Right lobe of liver (tissue), 6 donors: Measurements from ENCODE around the gene OR10V1. TPM values are rescaled to one million over a fixed set of nuclear protein-coding genes. Genes with fewer than 3 reads are reported as not detected.

Experiments
- ATAC-seq, 4 donors: fragments of 200-7000 bp; cut with Tn5 transposase; one replicate each; pipeline ENCODE4 v1.9.1; 2020; ENCODE audit warnings: mild to moderate bottlenecking in 4 of 4, moderate library complexity in 4 of 4
- DNase-seq, 3 donors: peaks; one replicate each; pipeline ENCODE4 v3.0.0-alpha.2; 2020
- H3K27ac ChIP-seq, 3 donors: fragments of 200-600 bp; one replicate each; pipeline ENCODE4 v1.8.0; 2022
- H3K27me3 ChIP-seq, 2 donors: fragments of 200-600 bp; one replicate each; pipeline ENCODE4 v1.8.0; 2022
- H3K36me3 ChIP-seq, 4 donors: fragments of 200-600 bp; sonication (generic) in 1 of 4; one replicate each; pipeline versions ENCODE4 v1.5.1 to v1.8.0; 2017 to 2022; ENCODE audit warnings: control low read depth in 1 of 4
- H3K4me1 ChIP-seq, 4 donors: fragments of 200-600 bp; sonication (generic) in 1 of 4; one replicate each; pipeline versions ENCODE4 v1.5.1 to v1.8.0; 2017 to 2022; ENCODE audit warnings: control low read depth in 1 of 4
- H3K4me3 ChIP-seq, 3 donors: fragments of 200-600 bp; one replicate each; pipeline ENCODE4 v1.8.0; 2022
- H3K9me3 ChIP-seq, 4 donors: fragments of 200-600 bp; sonication (generic) in 1 of 4; one replicate each; pipeline versions ENCODE4 v1.5.1 to v1.8.0; 2017 to 2022; ENCODE audit warnings: control low read depth in 1 of 4
- POLR2A ChIP-seq: fragments of 450-650 bp; IDR thresholded peaks from one replicate; pipeline ENCODE4 v1.6.1; 2017; ENCODE audit warnings: antibody characterized with exemption, mild to moderate bottlenecking
- WGBS: methylation state at CpG from one replicate; pipeline ENCODE4 v1.1.6; 2018; ENCODE audit warnings: low coverage, low lambda C conversion rate; ENCODE audit not compliant: insufficient coverage; ENCODE audit errors: missing lambda C conversion rate; 5-methylcytosine and 5-hydroxymethylcytosine counted together
- intact Hi-C, 2 donors: fragments of 100-400 bp; cut with DNase I; formaldehyde crosslinking; loops; one replicate each; pipeline versions ENCODE4 v1.11.2 to v1.14.1; 2022
- total RNA-seq, 6 experiments: library from RNA; depleted of rRNA in 2 of 6; stranded (reverse); fragments of >200 nt in 2 of 6; fragmentation: NEBNext Ultra II Directional in 3 of 6; extraction: Animal tissue kit (Norgen Biotek cat#: 25700) in 3 of 6; gene quantifications; one replicate each; pipeline versions ENCODE4 v1.1.0 to v1.2.4, GENCODE V29; 2016 to 2023
- TF ChIP-seq, protein P1 (sequence below), 4 donors: fragments of 200-600 bp in 3 of 4; fragments of 450-650 bp in 1 of 4; IDR thresholded peaks; one replicate each; pipeline versions ENCODE4 v1.5.1 to v1.8.0; 2016 to 2022; ENCODE audit warnings: antibody characterized with exemption in 4 of 4, mild to moderate bottlenecking in 2 of 4
- donor health status: DM: no; HTN: yes; CAD: no.
- donor health status: DM: no; HTN: no; CAD: no.
- donor health status: DM: no; HTN: no; CAD: no.
- donor health status: DM: no; HTN: yes; CAD: no.
- donor health status: DM: no; HTN: yes; CAD: no.

OR10V1 gene
- total RNA-seq, 6 experiments from 2014 or later, result not detected

DNA sequence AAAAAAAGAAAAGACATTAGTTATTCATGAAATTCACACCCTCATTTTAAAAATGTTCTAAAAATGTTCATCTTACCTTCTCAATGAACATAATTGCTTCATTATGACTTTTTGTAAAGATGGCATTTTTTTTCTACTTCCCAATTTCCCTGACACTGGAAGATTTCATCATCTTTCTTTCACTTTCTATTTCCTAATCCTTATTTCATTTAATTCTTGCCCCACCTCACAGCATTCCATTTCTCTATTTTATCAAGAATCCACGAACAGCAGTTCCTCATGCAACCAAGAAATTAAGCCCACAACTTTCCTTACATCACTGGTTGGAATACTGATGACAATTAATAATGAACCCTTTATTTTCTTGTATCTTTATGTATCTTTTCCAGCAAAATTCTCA, 46.7 kb downstream of the OR10V1 start:
- no peak for DNase-seq
- no peak for ATAC-seq
- 0% methylated on average over 1 of the region's 1 CpG for WGBS
- Histone ChIP-seq H3K36me3 (peaks cover 0 to 48% (median 8%) of the 10 kb centered on the region in 4 donors), H3K4me1 (peaks cover 0 to 27% (median 10%) of the 10 kb centered on the region in 4 donors), H3K27ac (peak overlapping the region; percentile 95 to 98 (median 98)), H3K4me3 (peak overlapping the region in 1 of 3 donors; percentile 78), H3K9me3 (no peaks in the 10 kb centered on the region), H3K27me3 (no peaks in the 10 kb centered on the region)
- no peak for TF ChIP-seq POLR2A
- TF ChIP-seq, protein P1, sequence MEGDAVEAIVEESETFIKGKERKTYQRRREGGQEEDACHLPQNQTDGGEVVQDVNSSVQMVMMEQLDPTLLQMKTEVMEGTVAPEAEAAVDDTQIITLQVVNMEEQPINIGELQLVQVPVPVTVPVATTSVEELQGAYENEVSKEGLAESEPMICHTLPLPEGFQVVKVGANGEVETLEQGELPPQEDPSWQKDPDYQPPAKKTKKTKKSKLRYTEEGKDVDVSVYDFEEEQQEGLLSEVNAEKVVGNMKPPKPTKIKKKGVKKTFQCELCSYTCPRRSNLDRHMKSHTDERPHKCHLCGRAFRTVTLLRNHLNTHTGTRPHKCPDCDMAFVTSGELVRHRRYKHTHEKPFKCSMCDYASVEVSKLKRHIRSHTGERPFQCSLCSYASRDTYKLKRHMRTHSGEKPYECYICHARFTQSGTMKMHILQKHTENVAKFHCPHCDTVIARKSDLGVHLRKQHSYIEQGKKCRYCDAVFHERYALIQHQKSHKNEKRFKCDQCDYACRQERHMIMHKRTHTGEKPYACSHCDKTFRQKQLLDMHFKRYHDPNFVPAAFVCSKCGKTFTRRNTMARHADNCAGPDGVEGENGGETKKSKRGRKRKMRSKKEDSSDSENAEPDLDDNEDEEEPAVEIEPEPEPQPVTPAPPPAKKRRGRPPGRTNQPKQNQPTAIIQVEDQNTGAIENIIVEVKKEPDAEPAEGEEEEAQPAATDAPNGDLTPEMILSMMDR (IDR thresholded peaks at IDR 0.05), result no peak
- intact Hi-C loops, result loop anchor here in 1 of 2 donors (10.0 kb wide), 1 partner anchor 52 kb away; the partner anchor contains the start of gene OSBP

Other genes starting within 250 kb of the OR10V1 start
- gene OR4D10, start 240.5 kb downstream of the OR10V1 start, total RNA-seq, result not detected
- not detected for gene OR4D11, start 210.3 kb downstream of the OR10V1 start, total RNA-seq
- gene OR4D9, start 202.3 kb downstream of the OR10V1 start, total RNA-seq, result not detected
- gene OSBP, start 98.1 kb downstream of the OR10V1 start, total RNA-seq, result 10 to 100 TPM; 44.9 to 65.4 (median 52.4) TPM
- gene PATL1, start 44.8 kb downstream of the OR10V1 start, total RNA-seq, result 10 to 100 TPM; 13.8 to 27.6 (median 21.1) TPM
- gene STX3, start 41.5 kb upstream of the OR10V1 start, total RNA-seq, result 10 to 100 TPM in 3 of 6 experiments, 1 to 10 TPM in 3; 4.5 to 16.5 (median 8.6) TPM
- 10 to 100 TPM; 30.6 to 48.3 (median 37.3) TPM for gene MRPL16, start 96.9 kb upstream of the OR10V1 start, total RNA-seq
- gene CBLIF, start 131.7 kb upstream of the OR10V1 start, total RNA-seq, result not detected
- under 1 TPM in 2 of 6 experiments, not detected in 4; 0.55 to 0.62 TPM for gene TCN1, start 152.6 kb upstream of the OR10V1 start, total RNA-seq
- not detected for gene OOSP3, start 164.9 kb upstream of the OR10V1 start, total RNA-seq
- gene OOSP1, start 224.6 kb upstream of the OR10V1 start, total RNA-seq, result not detected